H1 (cell line): Measurements from ENCODE around the gene GNAL. TPM values are rescaled to one million over a fixed set of nuclear protein-coding genes. Genes with fewer than 3 reads are reported as not detected.

Source experiments
- CTCF ChIA-PET: fragments of 300-600 bp; sonication (Branson Sonifier 250); formaldehyde crosslinking; loops from one replicate; lab custom pipeline; 2021; ENCODE audit not compliant: partially characterized antibody; lab: Charles Lee
- POLR2A ChIA-PET: fragments of 300-600 bp; sonication (Branson Sonifier 250); formaldehyde crosslinking; loops from one replicate; lab custom pipeline; 2021; ENCODE audit warnings: inconsistent platforms; ENCODE audit not compliant: partially characterized antibody; lab: Charles Lee
- DNase-seq, 2 experiments: peaks; one replicate each; pipeline versions ENCODE4 v3.0.0 to v3.0.0-alpha.2; 2010 to 2022; ENCODE audit warnings: low spot score in 2 of 2, low read depth in 1 of 2, mixed read lengths in 1 of 2
- FAIRE-seq: peaks from 2 replicates; lab custom pipeline; 2011; peaks lifted over from hg19 to GRCh38; lab: Jason Lieb, UNC
- H2AFZ ChIP-seq: 2 replicates; pipeline ENCODE4 v1.8.1; 2012; ENCODE audit warnings: low read length, inconsistent platforms
- H2AK5ac ChIP-seq: 2 replicates; pipeline ENCODE4 v1.6.1; 2013; ENCODE audit warnings: low read depth, low read length
- H2BK120ac ChIP-seq: replicated peaks from 2 replicates; pipeline ENCODE3; 2013; ENCODE audit warnings: low read depth, low read length, inconsistent platforms
- H2BK12ac ChIP-seq: 2 replicates; pipeline ENCODE4 v1.6.1; 2013; ENCODE audit warnings: low read depth, low read length
- H2BK15ac ChIP-seq: 2 replicates; pipeline ENCODE4 v1.6.1; 2013; ENCODE audit warnings: low read length
- H2BK20ac ChIP-seq: 2 replicates; pipeline ENCODE4 v1.6.1; 2013; ENCODE audit warnings: low read length
- H2BK5ac ChIP-seq: 2 replicates; pipeline ENCODE4 v1.6.1; 2013; ENCODE audit warnings: low read depth, low read length
- H3K14ac ChIP-seq: 2 replicates; pipeline ENCODE4 v1.6.1; 2013; ENCODE audit warnings: inconsistent platforms; ENCODE audit not compliant: insufficient read length
- H3K18ac ChIP-seq: 2 replicates; pipeline ENCODE4 v1.6.1; 2013; ENCODE audit warnings: low read length; ENCODE audit errors: extremely low read depth
- H3K23ac ChIP-seq: 2 replicates; pipeline ENCODE4 v1.6.1; 2013; ENCODE audit warnings: inconsistent platforms; ENCODE audit not compliant: insufficient read length
- H3K23me2 ChIP-seq: 2 replicates; pipeline ENCODE4 v1.6.1; 2013; ENCODE audit warnings: low read depth, low read length
- H3K27ac ChIP-seq: 2 replicates; pipeline ENCODE4 v1.6.1; 2011; ENCODE audit warnings: low read depth, low read length, inconsistent platforms
- H3K27me3 ChIP-seq, 4 experiments: replicated peaks in 1 of 4; 1 replicate in 1 of 4; 2 replicates in 3 of 4; pipeline versions ENCODE4 v1.6.1 to v1.8.1; 2011 to 2013; ENCODE audit warnings: low read length in 3 of 4, mild to moderate bottlenecking in 3 of 4, inconsistent platforms in 2 of 4, mixed read lengths in 2 of 4, moderate library complexity in 1 of 4; ENCODE audit not compliant: control insufficient read depth in 3 of 4, insufficient read depth in 3 of 4; ENCODE audit errors: extremely low read depth in 1 of 4
- H3K36me3 ChIP-seq, 4 experiments: 2 replicates each; pipeline versions ENCODE4 v1.6.1 to v1.8.1; 2011 to 2013; ENCODE audit warnings: mild to moderate bottlenecking in 4 of 4, low read length in 3 of 4, moderate library complexity in 2 of 4, control low read depth in 1 of 4, inconsistent platforms in 1 of 4; ENCODE audit not compliant: insufficient read depth in 4 of 4, control insufficient read depth in 2 of 4
- H3K4ac ChIP-seq: replicated peaks from 2 replicates; pipeline ENCODE3; 2013; ENCODE audit warnings: low read length, low read depth, mixed read lengths, inconsistent platforms; ENCODE audit not compliant: insufficient read length
- H3K4me1 ChIP-seq, 4 experiments: replicated peaks in 1 of 4; 1 replicate in 1 of 4; 2 replicates in 3 of 4; pipeline versions ENCODE4 v1.6.1 to v1.8.1; 2011 to 2013; ENCODE audit warnings: low read length in 3 of 4, inconsistent platforms in 2 of 4, mixed read lengths in 1 of 4; ENCODE audit not compliant: insufficient read depth in 4 of 4, control insufficient read depth in 3 of 4
- H3K4me2 ChIP-seq, 2 experiments: 2 replicates each; pipeline versions ENCODE4 v1.6.1 to v1.8.1; 2011 to 2013; ENCODE audit warnings: low read depth in 2 of 2, low read length in 2 of 2, control low read depth in 1 of 2, inconsistent platforms in 1 of 2, mild to moderate bottlenecking in 1 of 2; ENCODE audit not compliant: insufficient read depth in 1 of 2
- H3K4me3 ChIP-seq, 4 experiments: fragments of 200-600, 300-600 bp in 1 of 4; sonication (generic), shearing (Covaris generic), sonication (Bioruptor Twin) in 1 of 4; 2 replicates each; pipeline versions ENCODE4 v1.5.1 to v1.8.1; 2011 to 2016; ENCODE audit warnings: low read length in 4 of 4, low read depth in 3 of 4, control low read depth in 2 of 4, inconsistent platforms in 2 of 4, mild to moderate bottlenecking in 2 of 4, mixed read lengths in 1 of 4, moderate library complexity in 1 of 4; ENCODE audit not compliant: insufficient read depth in 2 of 4; ENCODE audit errors: extremely low read depth in 1 of 4
- H3K56ac ChIP-seq: replicated peaks from 2 replicates; pipeline ENCODE3; 2013; ENCODE audit warnings: low read depth, mild to moderate bottlenecking, mixed read lengths, low read length, inconsistent platforms; ENCODE audit not compliant: insufficient read length
- H3K79me1 ChIP-seq: 2 replicates; pipeline ENCODE4 v1.6.1; 2013; ENCODE audit warnings: low read depth, low read length, control low read depth
- H3K79me2 ChIP-seq, 2 experiments: 2 replicates each; pipeline versions ENCODE4 v1.6.1 to v1.8.1; 2012 to 2013; ENCODE audit warnings: low read length in 2 of 2, mild to moderate bottlenecking in 2 of 2, inconsistent platforms in 1 of 2; ENCODE audit not compliant: insufficient read depth in 2 of 2, control insufficient read depth in 1 of 2
- H3K9ac ChIP-seq, 4 experiments: replicated peaks in 1 of 4; 1 replicate in 1 of 4; 2 replicates in 3 of 4; pipeline versions ENCODE4 v1.6.1 to v1.8.1; 2011 to 2013; ENCODE audit warnings: low read depth in 3 of 4, low read length in 3 of 4, control low read depth in 2 of 4, mild to moderate bottlenecking in 2 of 4, moderate library complexity in 2 of 4, inconsistent platforms in 1 of 4; ENCODE audit errors: extremely low read depth in 1 of 4
- H3K9me3 ChIP-seq, 2 experiments: 2 replicates each; pipeline versions ENCODE4 v1.6.1 to v1.8.1; 2012 to 2013; ENCODE audit warnings: mild to moderate bottlenecking in 2 of 2, moderate library complexity in 2 of 2, control low read depth in 1 of 2, inconsistent platforms in 1 of 2, low read depth in 1 of 2, low read length in 1 of 2, mixed read lengths in 1 of 2; ENCODE audit not compliant: insufficient read depth in 2 of 2
- H4K20me1 ChIP-seq, 2 experiments: replicated peaks in 1 of 2; 2 replicates each; pipeline versions ENCODE3 to v1.8.1; 2011 to 2013; ENCODE audit warnings: inconsistent platforms in 2 of 2, low read length in 2 of 2, mild to moderate bottlenecking in 1 of 2; ENCODE audit not compliant: insufficient read depth in 2 of 2, control insufficient read depth in 1 of 2
- H4K5ac ChIP-seq: 2 replicates; pipeline ENCODE4 v1.6.1; 2013; ENCODE audit warnings: low read length, low read depth, mixed read lengths, inconsistent platforms; ENCODE audit not compliant: insufficient read length
- H4K8ac ChIP-seq: 2 replicates; pipeline ENCODE4 v1.8.0; 2013; ENCODE audit warnings: mild to moderate bottlenecking, moderate library complexity, low read length, inconsistent platforms; ENCODE audit not compliant: insufficient read depth; ENCODE audit errors: extremely low read depth
- H4K91ac ChIP-seq: replicated peaks from 2 replicates; pipeline ENCODE3; 2013; ENCODE audit warnings: low read length, mixed read lengths, inconsistent platforms; ENCODE audit not compliant: insufficient read length
- SP2 ChIP-seq: IDR thresholded peaks from 2 replicates; pipeline ENCODE4 v1.6.1; 2012; ENCODE audit warnings: mild to moderate bottlenecking, low read length, inconsistent platforms
- WGBS, 2 experiments: shearing (Covaris generic) in 1 of 2; methylation state at CpG; one replicate each; pipeline versions ENCODE4 v1.1.6 to v1.1.7; 2013 to 2015; ENCODE audit warnings: low lambda C conversion rate in 2 of 2, mixed read lengths in 2 of 2, inconsistent platforms in 1 of 2, low coverage in 1 of 2, missing lambda C conversion rate in 1 of 2; ENCODE audit not compliant: insufficient replicate concordance in 2 of 2, insufficient coverage in 1 of 2, insufficient read length in 1 of 2; ENCODE audit errors: extremely low coverage in 1 of 2, missing lambda C conversion rate in 1 of 2; 5-methylcytosine and 5-hydroxymethylcytosine counted together
- polyA plus RNA-seq, 7 experiments: library from polyadenylated mRNA; depleted of rRNA in 3 of 7; stranded (reverse) in 5 of 7; unstranded in 2 of 7; fragments of >200 nt in 5 of 7; fragments of 200-250 nt in 2 of 7; gene quantifications; 1 replicate in 5 of 7; 2 replicates in 1 of 7; 4 replicates in 1 of 7; pipeline versions ENCODE4 v1.2.1 to v1.2.3, GENCODE V29; 2011 to 2013; ENCODE audit warnings: missing spikeins in 2 of 7, mixed read lengths in 2 of 7
- total RNA-seq: library from RNA; stranded (reverse); fragmentation: NEBNext Ultra II Directional; extraction: Animal tissue kit (Norgen Biotek cat#: 25700); gene quantifications from 2 replicates; pipeline ENCODE4 v1.2.1, GENCODE V29; 2021

Gene GNAL
- total and polyA plus RNA-seq, 2 of the 8 experiments (the other 6 are each of a cell fraction or from before 2014, with no cell fraction given): 13.2 to 18.3 TPM

DNA sequence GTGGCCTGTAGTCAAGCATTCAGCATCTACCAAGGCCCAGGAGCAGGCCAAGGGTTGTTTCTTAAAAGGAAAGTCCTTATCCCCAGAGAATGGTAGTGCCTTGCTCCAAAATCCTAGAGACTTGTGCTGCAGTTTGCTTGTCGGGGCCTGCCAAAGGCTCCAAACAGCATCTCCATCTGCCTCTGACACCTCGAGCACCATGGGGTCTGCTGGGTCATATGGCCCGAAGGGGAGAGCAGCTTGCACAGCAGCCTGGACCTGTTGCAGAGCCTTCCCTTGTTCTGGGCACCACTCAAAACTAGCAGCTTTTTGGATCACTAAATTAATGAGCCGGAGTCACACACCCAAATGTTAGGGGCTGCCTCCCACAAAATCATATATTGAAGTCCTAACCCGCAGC, 35.7 kb downstream of the GNAL start:
- no peaks in the 10 kb centered on the region for H4K20me1 ChIP-seq
- H3K4me1 ChIP-seq: no peaks in the 10 kb centered on the region
- no peak overlapping the region for H4K5ac ChIP-seq
- FAIRE-seq (no peak), DNase-seq (no peak)
- H4K8ac ChIP-seq: no peak overlapping the region
- H2BK12ac ChIP-seq: no peak overlapping the region
- H3K9me3 ChIP-seq: no peaks in the 10 kb centered on the region
- no peak overlapping the region for H3K4me3 ChIP-seq
- H3K27me3 ChIP-seq: no peaks in the 10 kb centered on the region
- H3K4me2 ChIP-seq: no peak overlapping the region
- H2BK5ac ChIP-seq: no peak overlapping the region
- no peak overlapping the region for H2AK5ac ChIP-seq
- WGBS, 2 experiments: 85% methylated on average over 5 of the region's 5 CpGs; no CpG with 5 or more reads in 1 of the 2 experiments
- no peak overlapping the region for H2BK15ac ChIP-seq
- no peaks in the 10 kb centered on the region for H3K36me3 ChIP-seq
- H3K27ac ChIP-seq: no peak overlapping the region
- no peak overlapping the region for H3K23ac ChIP-seq
- H2AFZ ChIP-seq: no peak overlapping the region
- CTCF ChIA-PET: interaction anchor here (1.2 to 9.0 kb wide), 3 partner anchors 14 to 213 kb away, joined by 3 to 109 read pairs (median 57); no protein-coding TSS in a partner anchor
- H3K18ac ChIP-seq: no peak overlapping the region
- no peak overlapping the region for H2BK120ac ChIP-seq
- no peak overlapping the region for H3K9ac ChIP-seq
- H3K79me1 ChIP-seq: no peaks in the 10 kb centered on the region
- POLR2A ChIA-PET: no interaction called here
- no peak overlapping the region for H3K4ac ChIP-seq
- no peak overlapping the region for H3K56ac ChIP-seq
- H3K79me2 ChIP-seq: no peaks in the 10 kb centered on the region
- H3K23me2 ChIP-seq: no peaks in the 10 kb centered on the region
- no peak overlapping the region for H3K14ac ChIP-seq
- H2BK20ac ChIP-seq: no peak overlapping the region
- no peak overlapping the region for H4K91ac ChIP-seq
- TF ChIP-seq SP2: no peak
